Stimulated activated CD4-positive, alpha-beta T cell treated with anti-CD3 and anti-CD28 coated beads, Interleukin-4, amount 100 ng/mL, for 48 hours (primary cell): ENCODE results near the gene CLEC17A.
"Not testable (repeated sequence)": the region's sequence is repeated elsewhere in the genome, so short reads cannot be mapped to it uniquely, and the experiment has no call there.

Experiments used
- DNase-seq, 2 donors: peaks; one replicate each; pipeline ENCODE4 v3.0.0-alpha.2; 2020; ENCODE audit warnings: low read depth in 2 of 2

Gene CLEC17A

GRCh38 chr19:14582894-14583340 lies at the start of gene CLEC17A:
Gene CLEC17A (plus strand): TSS chr19:14583084. CDS start chr19:14583161, 77 bp downstream.
- no peak for DNase-seq

GRCh38 chr19:14533450-14533849 lies 49.4 kb upstream of the CLEC17A start:
- DNase-seq: no peak

GRCh38 chr19:14536926-14537692 lies 45.8 kb upstream of the CLEC17A start:
- DNase-seq: peak; percentile 41 to 47

- DNase-seq: no peak
Measured at GRCh38 chr19:14540741-14541525, 42.0 kb upstream of the CLEC17A start.

- not testable (repeated sequence) for DNase-seq
Measured at GRCh38 chr19:14541979-14542378, 40.9 kb upstream of the CLEC17A start.

GRCh38 chr19:14542711-14543328 lies 40.1 kb upstream of the CLEC17A start:
- DNase-seq: no peak

GRCh38 chr19:14544047-14544446 lies 38.8 kb upstream of the CLEC17A start:
- DNase-seq: no peak

- no peak for DNase-seq
Measured at GRCh38 chr19:14544977-14545715, 37.7 kb upstream of the CLEC17A start.

- DNase-seq: no peak
Measured at GRCh38 chr19:14545716-14546082, 37.2 kb upstream of the CLEC17A start.

- DNase-seq: no peak
Measured at GRCh38 chr19:14550201-14550754, 32.6 kb upstream of the CLEC17A start.

GRCh38 chr19:14551134-14552005 lies 31.5 kb upstream of the CLEC17A start:
- DNase-seq: peak; percentile 57 to 60

GRCh38 chr19:14552006-14552360 lies 30.9 kb upstream of the CLEC17A start:
- DNase-seq: not testable (repeated sequence)

GRCh38 chr19:14553042-14553938 lies 29.6 kb upstream of the CLEC17A start:
- no peak for DNase-seq

- no peak for DNase-seq
Measured at GRCh38 chr19:14553939-14554243, 29.0 kb upstream of the CLEC17A start.

- no peak for DNase-seq
Measured at GRCh38 chr19:14554382-14554812, 28.5 kb upstream of the CLEC17A start.

- DNase-seq: no peak
Measured at GRCh38 chr19:14555918-14556661, 26.8 kb upstream of the CLEC17A start.

GRCh38 chr19:14556662-14557188 lies 26.2 kb upstream of the CLEC17A start:
- peak; percentile 70 to 76 for DNase-seq

- no peak for DNase-seq
Measured at GRCh38 chr19:14558370-14559066, 24.4 kb upstream of the CLEC17A start.
